ENCODE measurements around the gene ZDHHC1.

Gene ZDHHC1

DNA sequence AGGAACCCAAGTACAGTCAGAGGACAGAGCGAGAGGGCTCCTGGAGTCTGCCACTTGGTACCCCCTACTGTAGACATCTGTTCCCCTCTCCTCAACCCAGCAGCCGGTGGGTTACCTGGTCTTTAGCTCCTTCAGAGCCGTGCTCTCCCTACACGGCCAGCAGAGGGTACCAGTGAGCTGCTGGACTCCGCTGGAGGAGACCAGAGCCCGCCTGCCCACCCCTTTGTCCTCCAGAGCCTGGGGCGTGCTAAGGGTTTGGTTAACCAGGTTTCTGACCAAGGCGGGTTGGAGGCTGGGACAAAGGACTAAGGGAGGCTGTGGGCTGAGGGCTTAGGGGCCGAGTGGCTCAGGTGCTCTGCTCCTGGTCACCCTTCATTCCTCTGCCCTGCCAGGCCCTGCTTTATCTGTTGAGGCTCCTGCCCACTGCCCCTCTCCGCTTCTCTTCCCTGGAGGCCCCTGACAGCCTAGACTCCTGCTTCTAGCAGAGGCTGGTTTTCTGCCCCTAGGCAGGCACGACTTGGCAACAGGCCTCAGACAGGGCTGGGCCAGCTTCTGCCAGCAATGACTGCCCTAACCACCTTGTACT is 12.0 kb upstream of the ZDHHC1 start:
- DNase-seq (ENCODE audit: low read depth), result peak; percentile 65
- H3K4me3 ChIP-seq (ENCODE audit: low read depth, low read length), result no peak overlapping the region
- TF ChIP-seq, protein P1, sequence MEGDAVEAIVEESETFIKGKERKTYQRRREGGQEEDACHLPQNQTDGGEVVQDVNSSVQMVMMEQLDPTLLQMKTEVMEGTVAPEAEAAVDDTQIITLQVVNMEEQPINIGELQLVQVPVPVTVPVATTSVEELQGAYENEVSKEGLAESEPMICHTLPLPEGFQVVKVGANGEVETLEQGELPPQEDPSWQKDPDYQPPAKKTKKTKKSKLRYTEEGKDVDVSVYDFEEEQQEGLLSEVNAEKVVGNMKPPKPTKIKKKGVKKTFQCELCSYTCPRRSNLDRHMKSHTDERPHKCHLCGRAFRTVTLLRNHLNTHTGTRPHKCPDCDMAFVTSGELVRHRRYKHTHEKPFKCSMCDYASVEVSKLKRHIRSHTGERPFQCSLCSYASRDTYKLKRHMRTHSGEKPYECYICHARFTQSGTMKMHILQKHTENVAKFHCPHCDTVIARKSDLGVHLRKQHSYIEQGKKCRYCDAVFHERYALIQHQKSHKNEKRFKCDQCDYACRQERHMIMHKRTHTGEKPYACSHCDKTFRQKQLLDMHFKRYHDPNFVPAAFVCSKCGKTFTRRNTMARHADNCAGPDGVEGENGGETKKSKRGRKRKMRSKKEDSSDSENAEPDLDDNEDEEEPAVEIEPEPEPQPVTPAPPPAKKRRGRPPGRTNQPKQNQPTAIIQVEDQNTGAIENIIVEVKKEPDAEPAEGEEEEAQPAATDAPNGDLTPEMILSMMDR (IDR thresholded peaks at IDR 0.05; ENCODE audit: insufficient read depth, low read depth, low read length, missing control alignments), result peak; percentile 91

DNA sequence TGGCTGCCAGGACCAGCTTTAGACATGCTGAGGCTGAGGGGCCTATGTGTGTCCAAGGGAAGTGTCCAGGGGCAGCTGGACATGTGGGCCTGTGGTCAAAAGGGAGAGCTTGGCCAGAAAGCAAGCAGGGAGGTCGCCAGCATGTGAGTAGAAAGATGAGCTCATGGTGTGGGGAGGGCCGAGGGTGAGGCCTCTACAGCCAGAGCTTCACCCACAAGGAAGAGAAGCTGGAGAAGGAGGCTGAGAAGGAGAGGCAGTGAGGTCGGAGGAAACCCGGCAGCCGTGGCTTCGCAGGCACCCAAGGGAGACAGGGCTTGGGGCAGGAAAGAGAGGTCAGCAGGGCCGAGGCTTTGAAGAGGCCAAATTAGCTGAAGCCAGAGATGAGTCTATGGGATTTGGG is 10.7 kb upstream of the ZDHHC1 start:
- H3K4me3 ChIP-seq (ENCODE audit: low read depth, low read length), result no peak overlapping the region
- TF ChIP-seq, protein P1 (IDR thresholded peaks at IDR 0.05; ENCODE audit: insufficient read depth, low read depth, low read length, missing control alignments), result no peak
- DNase-seq (ENCODE audit: low read depth), result no peak

DNA sequence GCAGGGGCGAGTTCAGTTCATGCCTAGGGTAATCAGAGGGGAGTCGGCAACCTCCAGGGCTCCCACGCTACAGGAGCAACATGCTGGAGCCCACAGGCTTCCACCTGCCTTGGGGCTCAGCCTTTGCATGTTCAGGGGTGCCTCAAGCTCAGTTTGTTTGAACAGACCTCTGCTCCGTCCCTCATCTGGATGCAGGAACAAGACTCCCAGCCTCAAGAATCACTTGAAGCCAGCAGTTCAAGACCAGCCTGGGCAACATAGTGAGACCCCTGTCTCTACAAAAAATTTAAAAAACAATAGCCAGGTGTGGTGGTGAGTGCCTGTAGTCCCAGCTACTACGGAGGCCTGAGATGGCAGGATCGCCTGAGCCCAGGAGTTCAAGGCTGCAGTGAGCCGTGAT is 9.7 kb upstream of the ZDHHC1 start:
- no peak for DNase-seq (ENCODE audit: low read depth)
- no peak overlapping the region for H3K4me3 ChIP-seq (ENCODE audit: low read depth, low read length)
- TF ChIP-seq, protein P1 (IDR thresholded peaks at IDR 0.05; ENCODE audit: insufficient read depth, low read depth, low read length, missing control alignments), result no peak

DNA sequence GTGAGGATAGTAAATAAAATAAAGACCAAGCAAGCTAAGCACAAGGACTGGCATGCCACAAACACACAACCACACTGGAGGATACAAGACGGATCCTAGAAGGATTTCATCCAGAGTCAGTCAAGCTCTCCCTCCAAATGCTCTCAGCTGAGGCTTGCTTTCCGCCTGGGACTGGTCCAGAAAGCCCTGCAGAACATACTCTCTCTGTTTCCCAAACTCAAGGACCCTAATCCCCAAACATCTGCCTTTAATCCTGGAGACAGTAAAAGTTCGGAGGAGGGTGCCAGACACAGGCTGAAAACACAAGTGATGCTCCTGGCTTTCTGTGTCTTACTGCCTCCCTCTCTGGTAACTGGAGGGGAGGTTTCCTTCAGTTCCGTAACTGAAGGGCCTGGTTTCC is 9.3 kb upstream of the ZDHHC1 start:
- H3K4me3 ChIP-seq (ENCODE audit: low read depth, low read length), result no peak overlapping the region
- no peak for DNase-seq (ENCODE audit: low read depth)
- TF ChIP-seq, protein P1 (IDR thresholded peaks at IDR 0.05; ENCODE audit: insufficient read depth, low read depth, low read length, missing control alignments), result no peak

DNA sequence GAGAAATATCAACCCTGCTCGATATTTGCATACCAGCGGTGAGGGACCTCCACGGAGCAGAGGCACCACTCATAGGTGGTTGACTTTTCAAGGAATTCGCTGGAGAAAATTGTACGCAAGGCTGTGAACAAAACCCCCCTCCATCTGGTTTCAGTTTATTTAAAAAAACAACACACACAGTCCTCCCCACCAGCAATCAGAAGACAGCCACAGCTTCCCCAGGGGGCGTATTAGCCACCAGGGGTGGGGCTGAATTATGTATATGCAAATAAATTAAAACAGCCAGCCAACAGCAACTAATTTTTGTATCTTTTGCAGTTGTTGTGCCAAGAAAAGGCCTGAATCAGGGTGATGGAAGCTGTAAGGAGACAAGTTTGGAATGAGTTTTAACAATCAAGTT is 8.8 kb upstream of the ZDHHC1 start:
- TF ChIP-seq, protein P1 (IDR thresholded peaks at IDR 0.05; ENCODE audit: insufficient read depth, low read depth, low read length, missing control alignments), result no peak
- DNase-seq (ENCODE audit: low read depth), result no peak
- no peak overlapping the region for H3K4me3 ChIP-seq (ENCODE audit: low read depth, low read length)

DNA sequence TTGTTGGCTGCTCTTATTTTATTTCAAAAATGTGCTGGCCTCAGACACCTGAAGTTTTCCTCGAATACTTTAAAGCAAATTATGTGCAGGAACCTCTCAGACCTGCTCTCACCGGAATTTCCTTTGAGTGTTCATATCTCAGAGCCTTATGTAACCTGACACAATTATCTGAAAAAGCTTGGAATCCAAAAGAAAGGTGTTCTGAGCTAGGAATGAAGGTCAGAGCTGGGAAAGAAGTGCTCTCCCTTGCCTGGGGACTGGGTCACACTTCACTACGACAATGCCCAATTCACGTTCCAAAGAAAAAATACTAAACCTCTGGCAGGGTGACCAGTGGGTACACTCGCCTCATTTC is 8.0 kb upstream of the ZDHHC1 start:
- H3K4me3 ChIP-seq (ENCODE audit: low read depth, low read length), result no peak overlapping the region
- DNase-seq (ENCODE audit: low read depth), result no peak
- TF ChIP-seq, protein P1 (IDR thresholded peaks at IDR 0.05; ENCODE audit: insufficient read depth, low read depth, low read length, missing control alignments), result no peak

DNA sequence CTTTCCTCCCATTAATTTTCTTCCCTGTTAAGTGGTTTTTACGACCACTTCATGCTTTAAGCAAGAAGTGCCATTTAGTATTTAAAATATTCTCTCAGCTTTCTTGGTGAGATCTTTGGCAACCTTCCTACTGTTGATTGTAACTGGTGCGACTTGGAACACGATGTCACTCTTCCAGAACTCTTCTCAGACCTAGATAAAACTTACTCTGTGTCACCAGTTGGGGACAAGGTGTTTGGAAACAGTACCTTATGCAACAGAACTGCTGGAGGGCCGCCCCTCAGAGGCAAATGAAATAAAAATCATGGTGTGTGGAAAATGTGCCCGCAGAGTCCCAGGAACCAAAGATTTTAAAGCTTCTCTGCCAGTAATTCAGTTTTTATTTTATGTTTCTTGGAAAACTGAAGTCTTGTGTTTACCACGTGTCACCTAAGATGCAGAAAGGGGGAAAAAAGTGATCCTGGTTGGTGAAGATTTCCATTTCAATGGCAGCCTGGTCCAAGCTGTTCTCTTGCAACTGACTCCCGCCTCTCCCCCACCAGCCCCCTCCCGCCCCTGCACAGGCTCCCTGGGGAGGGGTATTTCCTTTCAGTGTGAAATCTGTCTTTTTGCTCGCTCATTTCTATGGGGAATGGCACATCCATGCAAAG is 7.5 kb upstream of the ZDHHC1 start:
- H3K4me3 ChIP-seq (ENCODE audit: low read depth, low read length), result no peak overlapping the region
- TF ChIP-seq, protein P1 (IDR thresholded peaks at IDR 0.05; ENCODE audit: insufficient read depth, low read depth, low read length, missing control alignments), result no peak
- no peak for DNase-seq (ENCODE audit: low read depth)

Measured in GM12865 (cell line).